WTC11 (cell line): ENCODE data around the gene MARCHF10. TPM values are rescaled to one million over a fixed set of nuclear protein-coding genes. Genes with fewer than 3 reads are reported as not detected.

ENCODE experiments used
- ATAC-seq: fragments of 200-7000 bp; cut with Tn5 transposase; 2 replicates; pipeline ENCODE4 v1.10.0; 2021; ENCODE audit warnings: mild to moderate bottlenecking, moderate library complexity
- CTCF ChIA-PET: fragments of 300-600 bp; sonication (Branson Sonifier 250); formaldehyde crosslinking; loops from one replicate; lab custom pipeline; 2021; ENCODE audit warnings: antibody characterized with exemption; lab: Charles Lee
- POLR2A ChIA-PET: fragments of 350-600 bp; sonication (Branson Sonifier 250); formaldehyde crosslinking; loops from one replicate; lab custom pipeline; 2021; ENCODE audit warnings: antibody characterized with exemption; lab: Charles Lee
- DNase-seq: peaks from one replicate; pipeline ENCODE4 v3.0.0; 2021; ENCODE audit warnings: low spot score
- H3K27ac Mint-ChIP-seq: 2 replicates; pipeline ENCODE4 v1.8.0; 2021; ENCODE audit warnings: mixed read lengths
- H3K27me3 Mint-ChIP-seq: 2 replicates; pipeline ENCODE4 v1.8.0; 2021; ENCODE audit warnings: low read depth, mild to moderate bottlenecking, moderate library complexity, mixed read lengths
- H3K36me3 Mint-ChIP-seq: 2 replicates; pipeline ENCODE4 v1.8.0; 2021; ENCODE audit warnings: mixed read lengths
- H3K4me1 Mint-ChIP-seq: 2 replicates; pipeline ENCODE4 v1.8.0; 2022; ENCODE audit warnings: mixed read lengths
- H3K4me3 Mint-ChIP-seq: 2 replicates; pipeline ENCODE4 v1.8.0; 2021; ENCODE audit warnings: mild to moderate bottlenecking, moderate library complexity, mixed read lengths
- H3K9me3 Mint-ChIP-seq: 2 replicates; pipeline ENCODE4 v1.8.0; 2021; ENCODE audit warnings: mixed read lengths
- ARID4B ChIP-seq: sonication (generic); formaldehyde crosslinking; IDR thresholded peaks from 2 replicates; pipeline ENCODE4 v1.8.0; 2023; ENCODE audit warnings: missing genetic modification reagents, mild to moderate bottlenecking, borderline replicate concordance
- ATF3 ChIP-seq: sonication (generic); formaldehyde crosslinking; conservative IDR thresholded peaks from 2 replicates; pipeline ENCODE4 v1.8.1; 2022; ENCODE audit warnings: mild to moderate bottlenecking, missing genetic modification reagents
- ATF6 ChIP-seq: sonication (generic); formaldehyde crosslinking; IDR thresholded peaks from 2 replicates; pipeline ENCODE4 v1.8.1; 2023; ENCODE audit warnings: mild to moderate bottlenecking, missing genetic modification reagents
- CBFB ChIP-seq: sonication (generic); formaldehyde crosslinking; IDR thresholded peaks from 2 replicates; pipeline ENCODE4 v1.8.1; 2022; ENCODE audit warnings: mild to moderate bottlenecking, low read depth, missing genetic modification reagents
- CTCF ChIP-seq: fragments of 200-600 bp; IDR thresholded peaks from 2 replicates; pipeline ENCODE4 v1.8.0; 2022; ENCODE audit warnings: antibody characterized with exemption
- E2F1 ChIP-seq: sonication (generic); formaldehyde crosslinking; IDR thresholded peaks from 2 replicates; pipeline ENCODE4 v1.8.0; 2022; ENCODE audit warnings: mild to moderate bottlenecking, missing genetic modification reagents
- E2F4 ChIP-seq: sonication (generic); formaldehyde crosslinking; IDR thresholded peaks from 2 replicates; pipeline ENCODE4 v1.8.1; 2022; ENCODE audit warnings: low read depth, mild to moderate bottlenecking, moderate library complexity, missing genetic modification reagents, borderline replicate concordance
- FOXK1 ChIP-seq: sonication (generic); formaldehyde crosslinking; IDR thresholded peaks from 2 replicates; pipeline ENCODE4 v1.8.0; 2022; ENCODE audit warnings: mild to moderate bottlenecking, moderate library complexity, missing genetic modification reagents
- FOXP1 ChIP-seq: sonication (generic); formaldehyde crosslinking; IDR thresholded peaks from 2 replicates; pipeline ENCODE4 v1.8.0; 2022; ENCODE audit warnings: missing genetic modification reagents, mild to moderate bottlenecking, moderate library complexity, borderline replicate concordance
- HMGA2 ChIP-seq: fragments of 250-450 bp; sonication (Bioruptor Pico); IDR thresholded peaks from 2 replicates; pipeline ENCODE4 v1.4.0; 2021; ENCODE audit warnings: mild to moderate bottlenecking, moderate library complexity
- IRF1 ChIP-seq: sonication (generic); formaldehyde crosslinking; IDR thresholded peaks from 2 replicates; pipeline ENCODE4 v1.8.0; 2023; ENCODE audit warnings: missing genetic modification reagents
- MAX ChIP-seq: sonication (generic); formaldehyde crosslinking; IDR thresholded peaks from 2 replicates; pipeline ENCODE4 v1.8.0; 2022; ENCODE audit warnings: mild to moderate bottlenecking, missing genetic modification reagents
- OVOL2 ChIP-seq: fragments of 250-450 bp; sonication (Bioruptor Pico); IDR thresholded peaks from 2 replicates; pipeline ENCODE4 v1.9.0; 2021; ENCODE audit warnings: mild to moderate bottlenecking, borderline replicate concordance
- TEAD1 ChIP-seq: sonication (generic); formaldehyde crosslinking; IDR thresholded peaks from 2 replicates; pipeline ENCODE4 v1.8.0; 2022; ENCODE audit warnings: mild to moderate bottlenecking, missing genetic modification reagents
- USF1 ChIP-seq: sonication (generic); formaldehyde crosslinking; IDR thresholded peaks from 2 replicates; pipeline ENCODE4 v1.8.0; 2022; ENCODE audit warnings: mild to moderate bottlenecking, missing genetic modification reagents
- USF2 ChIP-seq: sonication (generic); formaldehyde crosslinking; IDR thresholded peaks from 2 replicates; pipeline ENCODE4 v1.8.1; 2023; ENCODE audit warnings: mild to moderate bottlenecking, missing genetic modification reagents, moderate library complexity
- ZNF121 ChIP-seq: sonication (generic); formaldehyde crosslinking; IDR thresholded peaks from 2 replicates; pipeline ENCODE4 v1.8.0; 2023; ENCODE audit warnings: missing genetic modification reagents
- ZNF219 ChIP-seq: sonication (generic); formaldehyde crosslinking; IDR thresholded peaks from 2 replicates; pipeline ENCODE4 v1.8.0; 2023; ENCODE audit warnings: missing genetic modification reagents, mild to moderate bottlenecking, borderline replicate concordance
- ZNF671 ChIP-seq: fragments of 250-450 bp; sonication (Bioruptor Pico); IDR thresholded peaks from 2 replicates; pipeline ENCODE4 v1.8.0; 2021; ENCODE audit warnings: mild to moderate bottlenecking
- total RNA-seq: library from RNA; stranded (reverse); gene quantifications from 3 replicates; pipeline ENCODE4 v1.2.3, GENCODE V29; 2021

MARCHF10 gene
- total RNA-seq, 1 experiment from 2014 or later: 1.0 TPM

GRCh38 chr17:62705156-62705777 is 102.8 kb downstream of the MARCHF10 start (continued):
- TF ChIP-seq ATF6 (CRISPR knock-in tag): no peak
- TF ChIP-seq CBFB (CRISPR knock-in tag): no peak
- TF ChIP-seq E2F4: no peak
- TF ChIP-seq CTCF: no peak
- no peak for TF ChIP-seq IRF1
- no peak for TF ChIP-seq TEAD1 (CRISPR knock-in tag)
- no peak for TF ChIP-seq HMGA2 (CRISPR knock-in tag)
- TF ChIP-seq USF2: no peak
- no peak for TF ChIP-seq ZNF121 (CRISPR knock-in tag)
- no peak for TF ChIP-seq OVOL2 (CRISPR knock-in tag)
- no peak for TF ChIP-seq USF1 (CRISPR knock-in tag)

- H3K9me3 Mint-ChIP-seq: peaks cover 15% of the 10 kb centered on the region
Observed at GRCh38 chr17:62704381-62704971, 103.6 kb downstream of the MARCHF10 start.

More at GRCh38 chr17:62704381-62704971, 103.6 kb downstream of the MARCHF10 start:
- CTCF ChIA-PET: interaction anchor here (0.7 to 1.8 kb wide), 4 partner anchors 9 to 264 kb away, joined by 3 to 7 read pairs (median 4); no protein-coding TSS in a partner anchor
- Mint-ChIP-seq H3K27ac (no peak overlapping the region), H3K4me3 (peak overlapping the region; percentile 80), H3K4me1 (peaks cover 30% of the 10 kb centered on the region), H3K36me3 (peaks cover 15% of the 10 kb centered on the region), H3K27me3 (peaks cover 15% of the 10 kb centered on the region)
- POLR2A ChIA-PET: interaction anchor here (0.6 kb wide), 1 partner anchor 1300 kb away, joined by 7 read pairs; no protein-coding TSS in a partner anchor
- peak; percentile 7 for ATAC-seq
- TF ChIP-seq ZNF671 (CRISPR knock-in tag): no peak
- no peak for TF ChIP-seq ATF3 (CRISPR knock-in tag)
- no peak for TF ChIP-seq ZNF219 (CRISPR knock-in tag)
- no peak for TF ChIP-seq FOXP1 (CRISPR knock-in tag)
- TF ChIP-seq E2F4: no peak
- peak; percentile 27; the same call in 1 of the 2 replicates for TF ChIP-seq ARID4B
- peak; percentile 62; the same call in 1 of the 2 replicates for TF ChIP-seq MAX (CRISPR knock-in tag)
- TF ChIP-seq E2F1: no peak
- TF ChIP-seq FOXK1 (CRISPR knock-in tag): no peak
- DNase-seq: peak; percentile 61
